SKM-1 treated with dmso at 0.1 percent for 144 hours (cell line): ENCODE results near the gene SLC8A1.
A peak's percentile ranks its signal among the peaks of the same experiment; 100 is the strongest.

Source experiments
- DNase-seq: peaks from one replicate; lab custom pipeline; 2025; ENCODE audit not compliant: unreplicated experiment; lab: John Stamatoyannopoulos, UW

SLC8A1 gene

DNA sequence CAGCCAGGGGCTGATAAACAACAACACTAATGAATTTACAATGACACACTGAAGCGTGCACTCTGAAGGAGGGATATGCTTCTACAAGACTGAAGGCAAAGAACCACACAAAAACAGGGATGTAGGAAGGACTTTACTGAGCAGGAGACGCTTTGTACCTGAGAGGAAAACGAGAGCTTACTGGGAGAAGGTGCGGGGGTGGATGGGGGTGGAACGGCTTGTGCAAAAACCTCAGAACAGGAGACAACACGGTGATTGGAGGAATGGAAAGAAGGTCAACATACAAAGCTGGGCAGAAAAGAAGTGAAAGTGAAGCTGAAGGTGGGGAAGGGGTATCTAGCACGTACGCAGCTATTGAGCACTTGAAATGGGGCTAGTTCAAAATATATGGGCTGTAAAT is 93.1 kb downstream of the SLC8A1 start:
- DNase-seq = no peak

DNA sequence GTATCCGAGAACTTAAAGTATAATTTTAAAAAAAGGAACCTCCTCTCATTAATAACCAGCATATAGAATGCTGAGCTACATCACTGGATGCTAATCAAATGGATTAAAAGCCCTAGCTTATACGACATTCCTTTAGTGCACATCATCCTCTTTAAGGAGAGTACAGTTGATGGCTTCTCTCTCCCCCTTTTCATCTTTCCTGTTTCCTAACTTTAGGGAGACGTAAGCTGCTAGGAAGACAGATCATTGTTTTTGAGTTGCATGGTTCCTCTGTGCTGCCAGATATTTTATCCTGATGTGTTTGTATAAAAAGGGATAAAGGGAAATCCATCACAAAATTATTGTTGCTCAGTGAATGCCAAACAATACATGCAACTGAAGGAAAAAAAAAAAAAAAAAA is 94.2 kb downstream of the SLC8A1 start:
- DNase-seq = no peak

DNA sequence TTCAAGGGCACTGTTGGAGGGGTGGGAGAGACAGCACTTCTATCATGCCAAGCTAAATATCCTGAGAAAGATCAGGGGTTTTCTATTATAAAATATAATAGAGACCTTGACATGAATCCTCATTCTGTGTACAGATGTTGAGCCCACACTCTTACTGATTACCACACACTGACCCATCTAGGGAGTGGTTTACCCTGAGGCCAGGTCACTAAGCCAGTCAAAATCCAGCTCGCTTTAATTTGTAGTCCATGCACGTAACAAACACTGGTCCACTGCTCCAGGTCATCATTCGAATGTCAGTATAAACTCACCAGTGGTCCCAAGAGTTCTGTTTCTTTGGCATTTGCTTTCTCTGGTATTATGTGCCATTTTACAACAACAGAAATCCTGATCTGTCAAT is 96.4 kb downstream of the SLC8A1 start:
- no peak for DNase-seq

DNA sequence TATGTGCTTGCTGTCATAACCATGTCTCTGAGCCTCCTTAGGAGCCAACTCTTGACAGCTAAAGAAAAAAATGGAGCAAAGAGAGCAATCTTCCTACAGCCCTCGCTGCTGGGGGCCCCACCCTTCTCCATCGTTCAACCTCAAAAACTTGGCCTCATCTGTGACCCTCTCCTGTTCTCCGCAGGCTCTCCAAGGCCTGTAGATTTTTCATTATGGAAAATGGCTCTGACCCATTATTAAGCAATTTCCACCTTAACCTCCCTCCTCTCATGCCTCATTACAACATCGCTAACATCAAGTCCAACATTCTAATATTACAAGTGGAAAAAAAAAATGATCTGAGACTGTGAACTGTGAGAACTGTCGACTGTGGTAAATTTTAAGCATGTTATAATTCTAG is 98.7 kb downstream of the SLC8A1 start:
- no peak for DNase-seq

DNA sequence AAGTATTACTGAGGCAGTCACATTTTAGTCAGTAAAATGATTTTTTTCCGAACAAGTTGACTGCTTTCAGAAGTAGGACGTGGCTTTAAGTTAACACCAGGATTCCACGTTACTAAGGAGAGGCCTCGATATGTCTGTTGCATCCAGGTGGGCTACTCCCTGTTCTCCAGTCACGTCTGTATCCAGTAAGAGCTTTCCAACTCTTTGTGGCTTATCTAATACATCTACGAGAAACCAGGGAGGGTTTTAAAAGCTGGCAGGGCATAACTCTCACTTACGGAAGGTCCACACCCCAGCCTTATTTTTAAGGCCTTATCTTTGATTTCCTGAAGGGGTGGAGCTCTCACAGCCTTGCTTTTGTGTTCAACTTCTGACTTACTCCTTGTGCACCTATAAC is 99.2 kb downstream of the SLC8A1 start:
- no peak for DNase-seq

DNA sequence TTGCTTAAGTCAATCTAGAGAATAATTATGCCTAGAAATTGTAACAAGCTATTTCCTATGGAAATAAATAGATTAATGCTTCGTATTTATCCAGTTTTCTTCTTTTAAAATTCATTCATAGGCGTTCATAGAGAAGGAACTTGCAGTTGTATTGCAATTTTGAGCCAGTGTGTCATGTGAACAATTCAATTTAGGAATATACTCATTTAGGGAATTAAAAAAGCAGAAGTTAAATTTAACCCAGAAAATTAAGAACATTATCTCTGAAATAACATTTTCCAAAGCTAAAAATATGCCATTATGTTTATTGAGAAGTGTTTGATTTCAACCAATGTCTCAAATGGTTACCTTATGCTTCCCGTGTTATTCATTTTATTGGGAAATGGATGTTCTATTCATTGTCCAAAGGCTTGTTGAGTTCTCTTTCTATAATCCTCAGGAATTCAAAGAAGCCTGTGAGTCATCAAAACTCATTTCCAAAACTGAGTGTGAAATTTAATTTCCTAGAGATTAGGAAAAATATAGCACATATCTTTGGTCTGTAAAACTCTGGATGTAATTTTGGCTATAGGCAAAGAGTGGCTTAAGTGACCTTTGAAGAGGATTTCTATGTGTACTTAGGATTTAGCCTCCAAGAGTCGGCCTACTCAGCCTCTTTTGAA is 99.7 kb downstream of the SLC8A1 start:
- DNase-seq = no peak

DNA sequence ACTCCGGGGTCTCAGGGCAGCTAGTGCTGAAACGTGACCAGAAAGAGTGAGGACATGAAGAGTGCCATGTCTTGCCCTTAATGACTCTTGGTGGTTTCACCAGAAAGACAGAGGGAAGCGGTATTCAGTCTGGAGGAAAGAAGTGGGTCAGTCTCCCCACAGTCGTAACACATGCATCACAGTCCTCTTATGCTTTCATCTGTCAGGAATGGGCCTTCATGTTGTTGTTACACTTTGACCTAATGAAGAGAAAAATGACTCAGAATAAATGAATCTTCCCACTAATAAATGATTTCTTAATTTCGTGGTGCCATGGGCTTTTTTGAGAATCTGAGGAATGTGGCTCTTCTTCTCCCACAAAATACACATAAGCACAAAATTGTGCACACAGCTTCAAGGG is 103.2 kb downstream of the SLC8A1 start:
- DNase-seq = no peak

DNA sequence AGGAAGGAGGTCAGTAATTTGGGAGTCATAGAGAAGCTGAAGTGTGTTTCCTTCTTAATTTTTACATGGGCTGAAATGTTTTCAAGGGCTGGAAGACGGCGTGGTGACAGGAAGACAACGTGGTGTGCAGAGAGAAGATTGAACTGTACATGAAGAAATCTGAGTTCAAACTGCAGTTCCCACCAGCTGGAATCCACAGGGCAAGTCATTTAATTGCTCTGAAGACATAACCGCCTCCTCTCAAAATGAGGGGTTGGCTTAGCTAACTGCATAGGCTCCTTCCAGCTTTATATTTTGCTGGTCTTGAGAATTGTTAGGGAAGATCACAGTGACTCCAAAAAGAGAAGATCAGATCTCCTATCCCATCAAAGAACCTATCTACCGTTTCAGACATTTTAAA is 103.9 kb downstream of the SLC8A1 start:
- no peak for DNase-seq

DNA sequence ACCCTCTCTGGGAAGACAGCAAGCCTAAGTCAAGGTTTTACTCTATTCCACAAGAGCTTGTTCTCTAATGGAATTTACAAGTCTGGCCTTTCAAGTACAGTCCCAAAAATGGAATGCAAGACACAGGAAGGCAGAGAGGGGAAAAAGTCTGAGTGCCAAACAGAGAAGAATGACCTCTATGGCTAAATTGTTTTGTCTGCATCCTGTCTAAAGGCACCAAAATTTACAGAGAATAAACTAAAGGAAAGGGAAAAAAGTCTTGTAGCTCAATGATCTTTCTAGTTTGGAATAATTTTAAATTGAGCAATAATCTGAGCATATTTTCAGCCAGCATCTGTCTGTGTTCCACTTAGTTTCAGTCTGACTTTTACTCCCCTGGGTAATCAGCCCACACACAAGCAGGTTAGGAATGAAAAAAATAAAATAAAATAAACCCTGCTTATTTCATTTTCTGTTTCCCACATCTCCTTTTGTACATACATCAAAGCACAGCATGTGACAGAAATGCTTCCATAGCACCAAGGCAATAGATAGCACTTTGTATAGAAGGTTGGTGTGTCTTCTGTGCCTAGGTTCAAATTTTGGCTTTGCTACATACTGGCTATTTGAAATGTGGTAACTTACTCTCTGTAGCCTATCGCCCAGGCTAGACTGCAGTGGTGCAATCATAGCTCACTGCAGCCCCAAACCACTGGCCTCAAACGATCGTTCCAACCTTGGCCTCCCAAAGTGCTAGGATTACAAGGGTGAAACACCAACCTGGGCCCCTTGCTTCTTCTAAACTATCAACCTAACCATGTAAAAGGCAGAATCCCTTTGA is 105.1 kb downstream of the SLC8A1 start:
- peak; percentile 38 for DNase-seq

DNA sequence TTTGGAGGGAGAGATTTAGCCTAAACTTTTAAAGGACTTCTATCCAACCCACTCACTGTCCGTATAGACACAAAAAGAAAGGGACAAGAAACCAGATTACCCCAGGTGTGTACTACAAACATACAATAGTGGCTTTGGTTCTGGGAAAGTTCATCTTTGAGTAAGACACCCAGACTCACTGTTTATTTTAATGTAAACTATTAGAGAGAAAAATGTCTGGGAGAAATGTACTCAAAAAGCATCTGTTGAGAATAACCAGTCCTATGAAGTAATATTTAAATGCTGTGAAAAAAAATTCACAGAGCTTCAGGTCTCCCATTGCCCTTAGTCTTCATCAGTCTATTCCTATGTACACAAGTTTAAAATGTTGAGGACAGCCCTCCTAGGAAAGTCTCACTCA is 107.5 kb downstream of the SLC8A1 start:
- no peak for DNase-seq

DNA sequence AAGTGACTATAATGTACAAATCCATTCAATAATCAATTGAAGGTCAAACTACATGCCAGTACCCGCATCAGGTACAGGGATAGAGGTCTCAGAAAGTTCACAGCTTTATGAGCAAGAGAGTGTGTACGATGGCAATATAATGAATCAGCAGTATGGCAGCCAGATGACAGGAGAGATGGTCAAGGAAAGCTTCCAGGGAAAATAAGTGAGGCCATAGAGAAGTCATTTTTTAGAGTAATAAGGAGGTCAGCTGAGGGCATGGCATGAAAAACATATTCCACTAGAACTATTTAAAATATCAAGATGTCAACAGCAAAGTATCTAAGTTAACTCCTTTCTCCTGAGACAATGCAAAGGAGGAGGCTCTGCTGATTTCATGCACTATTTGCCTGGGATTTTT is 108.0 kb downstream of the SLC8A1 start:
- DNase-seq = no peak

DNA sequence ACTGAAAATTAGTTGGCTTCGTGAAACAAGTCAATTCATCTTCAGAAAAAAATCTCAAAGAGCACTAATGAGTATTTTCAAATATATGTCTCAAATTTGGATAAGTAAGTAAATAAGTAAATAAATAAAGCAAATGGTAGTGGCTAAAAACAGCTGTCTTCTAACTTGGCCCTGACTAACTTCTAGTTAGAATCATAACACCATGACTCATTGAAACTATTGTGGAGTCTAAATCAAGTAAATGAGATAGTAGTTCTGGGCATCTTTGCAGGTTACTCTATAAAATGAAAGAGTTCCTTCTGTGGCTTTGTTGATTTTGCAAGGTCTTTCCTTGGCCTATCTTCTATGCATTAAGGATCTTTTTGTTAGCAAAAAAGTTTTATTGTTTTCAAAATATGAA is 110.7 kb downstream of the SLC8A1 start:
- no peak for DNase-seq

DNA sequence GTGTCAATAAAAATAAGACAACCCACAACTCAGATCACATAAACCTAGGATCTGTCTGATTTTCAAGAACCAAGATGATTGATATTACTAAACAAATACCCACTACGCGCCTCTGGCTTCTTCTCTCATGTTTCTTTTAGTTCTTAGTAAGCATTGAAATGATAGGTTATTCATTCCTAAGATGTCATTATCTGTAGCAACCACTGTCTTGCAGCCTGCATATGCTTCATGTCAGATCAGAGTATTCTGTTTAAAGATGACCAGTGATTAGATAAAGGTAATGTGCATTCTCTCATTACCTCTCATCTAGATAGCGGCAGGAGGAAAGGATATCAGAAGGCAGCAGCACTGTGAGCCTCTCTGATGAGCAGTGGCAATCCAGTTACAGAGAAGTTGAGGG is 112.9 kb downstream of the SLC8A1 start:
- DNase-seq = no peak

DNA sequence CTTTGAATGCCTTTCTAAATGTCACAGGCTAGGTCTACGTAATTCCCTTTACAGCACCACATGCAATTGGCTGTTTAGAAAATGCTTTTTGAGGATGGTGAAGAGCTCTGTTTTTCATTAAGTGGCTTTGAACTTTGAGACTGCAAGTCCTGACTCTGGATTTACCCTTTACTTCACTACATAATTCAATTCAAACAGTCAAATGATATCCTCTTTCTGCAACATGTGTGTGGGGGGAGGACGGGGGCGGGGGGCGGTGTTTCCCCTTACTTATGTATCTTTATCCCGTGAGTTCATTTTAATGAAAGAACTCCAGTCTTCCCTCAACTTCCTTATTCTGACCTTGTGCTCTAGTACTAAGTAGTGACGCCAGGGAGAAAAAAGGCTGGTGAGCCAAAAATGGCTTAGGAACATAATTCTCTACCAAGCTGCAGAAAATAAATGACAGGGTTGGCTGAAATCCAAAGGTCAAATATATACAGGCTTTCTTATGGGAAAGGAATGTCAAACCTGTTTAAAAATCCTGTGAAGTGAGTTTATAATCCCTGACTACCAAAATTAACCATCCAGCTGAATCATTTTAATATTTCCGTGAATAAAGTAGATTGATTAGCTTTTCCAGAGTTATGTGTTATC is 119.6 kb downstream of the SLC8A1 start:
- DNase-seq = no peak

DNA sequence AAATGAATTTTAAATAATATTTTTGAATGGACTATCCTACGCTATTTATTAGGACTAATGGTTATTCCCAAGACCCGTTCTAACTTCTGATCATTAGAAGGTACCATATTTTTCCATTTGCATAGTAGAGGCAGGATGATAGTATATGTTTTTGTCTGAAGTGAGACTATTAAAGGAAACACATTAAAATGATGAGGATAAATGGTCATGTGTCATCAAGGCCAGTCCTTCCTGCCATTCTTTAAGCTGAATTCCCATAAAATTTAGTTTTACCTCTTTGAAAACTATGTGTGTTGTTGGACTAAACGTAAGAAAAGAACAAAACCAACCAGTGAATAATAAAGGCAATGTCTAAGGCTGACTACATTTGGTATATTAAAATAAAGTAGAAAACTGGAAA is 121.8 kb downstream of the SLC8A1 start:
- no peak for DNase-seq

DNA sequence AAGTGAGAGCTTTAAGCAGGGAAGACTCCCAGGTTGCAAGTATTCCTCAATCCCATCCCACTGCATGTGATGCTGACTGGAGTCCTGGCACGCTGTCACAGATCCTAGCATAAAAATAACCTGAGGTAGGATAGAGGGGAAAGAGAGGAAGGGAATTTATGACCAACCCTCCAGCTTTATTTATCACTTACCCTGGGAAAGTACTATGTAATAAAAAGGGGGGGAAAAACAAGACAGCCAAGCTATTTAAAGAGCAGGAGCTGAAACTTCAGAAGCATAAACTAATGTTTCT is 122.2 kb downstream of the SLC8A1 start:
- no peak for DNase-seq

DNA sequence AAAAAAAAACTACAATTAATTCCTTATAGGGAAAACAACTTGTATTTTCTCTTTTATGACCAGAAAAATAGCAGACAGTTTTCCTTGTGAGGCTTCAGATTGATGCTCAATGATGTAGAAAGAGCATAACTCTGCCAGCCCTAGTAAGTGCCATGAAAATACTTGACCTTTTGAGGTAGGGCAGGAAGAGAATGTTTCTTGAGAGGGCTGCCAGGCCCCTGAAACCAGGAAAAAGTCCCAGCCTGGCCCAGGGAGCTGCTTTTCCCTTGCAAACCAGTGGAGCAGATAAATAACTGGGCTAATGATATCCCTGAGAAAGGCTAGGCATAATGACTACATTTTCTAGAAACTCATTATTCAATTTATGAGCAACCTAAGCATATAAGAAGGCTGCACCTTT is 126.8 kb downstream of the SLC8A1 start:
- no peak for DNase-seq

DNA sequence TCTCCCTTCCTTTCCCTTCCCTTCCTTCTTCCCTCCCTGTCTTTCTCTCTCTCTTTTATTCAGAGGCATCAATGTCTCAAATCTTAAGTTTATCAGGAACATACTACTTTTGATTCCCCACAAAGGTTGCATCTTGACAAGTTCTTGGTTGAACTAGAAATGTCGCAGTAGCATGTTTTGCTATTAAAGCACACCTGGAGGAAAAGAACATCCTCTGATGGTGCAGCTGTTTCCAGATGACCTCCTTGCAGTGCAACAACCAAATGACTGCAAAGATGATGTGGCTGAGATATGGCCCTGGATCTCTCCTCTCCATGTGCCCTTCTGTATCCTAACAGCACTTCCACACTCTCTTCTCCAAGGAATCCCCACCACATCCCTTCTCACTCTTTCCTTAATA is 127.2 kb downstream of the SLC8A1 start:
- DNase-seq = no peak

DNA sequence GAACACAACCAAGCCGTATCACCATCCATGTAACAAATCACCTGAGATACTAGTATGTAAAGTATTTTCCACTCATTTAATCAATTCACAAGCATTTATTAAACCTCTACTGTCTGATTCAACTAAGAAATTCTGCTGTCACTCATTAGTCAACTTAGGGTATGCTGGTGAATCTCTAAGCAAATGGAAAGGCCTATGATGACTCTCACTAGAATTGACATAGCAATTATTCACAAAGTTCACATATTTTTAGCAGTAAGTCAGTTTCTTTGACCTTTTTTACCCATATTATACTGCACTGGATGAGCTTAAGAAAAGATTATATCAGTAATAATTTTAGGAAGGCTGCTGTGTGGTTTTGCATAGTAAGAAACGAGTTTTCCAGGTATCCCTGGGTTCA is 130.1 kb downstream of the SLC8A1 start:
- no peak for DNase-seq

DNA sequence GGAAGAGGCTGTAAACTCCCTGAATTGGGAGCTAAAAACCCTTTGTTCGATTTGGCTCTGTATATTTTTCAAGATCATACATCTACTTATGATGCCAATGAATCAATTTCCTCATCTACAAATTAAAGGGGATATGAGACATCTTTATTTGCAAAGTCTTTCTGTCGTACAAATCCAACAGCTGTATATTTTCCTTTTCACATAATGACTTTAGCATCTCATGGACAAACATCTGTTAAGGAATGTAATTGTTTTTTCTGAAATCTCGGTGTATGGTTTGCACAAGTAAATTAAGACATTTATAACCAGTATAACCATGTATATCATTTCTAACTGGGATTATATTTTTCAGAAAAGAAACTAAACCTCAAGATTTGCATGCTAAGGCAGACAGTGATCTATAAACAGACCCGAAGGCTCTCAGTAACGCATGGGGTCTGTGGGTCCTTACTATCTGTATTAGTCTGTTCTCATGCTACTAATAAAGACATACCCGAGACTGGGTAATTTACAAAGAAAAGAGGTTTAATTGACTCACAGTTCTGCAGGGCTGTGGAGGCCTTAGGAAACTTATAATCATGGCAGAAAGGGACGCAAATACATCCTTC is 130.8 kb downstream of the SLC8A1 start:
- no peak for DNase-seq

DNA sequence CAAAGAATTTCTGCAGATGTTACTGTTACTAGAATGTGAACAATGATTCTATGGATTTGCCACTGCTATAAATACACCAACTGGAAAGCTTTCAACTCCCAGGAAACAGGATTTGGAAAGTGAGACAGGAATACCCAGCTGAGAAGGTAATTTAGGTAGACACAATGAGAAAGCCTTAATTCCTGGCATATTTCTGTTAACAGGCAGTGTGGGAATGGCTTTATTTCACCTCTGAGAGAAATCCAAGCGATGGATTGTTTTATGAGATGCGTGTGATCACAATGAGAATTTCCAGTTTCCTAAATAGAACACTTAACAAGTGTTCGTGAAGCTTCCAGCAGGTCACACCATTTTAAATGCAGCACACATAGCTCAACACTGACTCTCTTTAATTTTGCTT is 133.0 kb downstream of the SLC8A1 start:
- no peak for DNase-seq

DNA sequence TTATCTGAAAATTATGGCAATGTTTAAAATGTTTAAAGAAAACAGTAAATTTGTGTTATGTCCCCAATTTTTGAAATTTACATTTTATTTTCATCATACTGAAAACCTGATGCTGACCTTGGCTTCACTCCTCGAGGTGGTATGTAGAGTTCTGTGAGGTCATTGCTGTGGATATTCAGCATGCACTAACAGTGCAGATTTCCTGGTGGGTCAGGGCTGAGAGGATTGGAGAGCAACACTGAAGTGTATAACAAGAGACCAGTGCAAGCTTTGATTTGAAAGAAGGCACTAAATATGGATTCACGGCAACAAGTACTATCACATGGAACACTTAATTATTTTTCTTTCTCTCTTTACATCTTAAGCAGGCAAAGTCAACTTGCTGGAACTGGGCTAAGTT is 134.1 kb downstream of the SLC8A1 start:
- no peak for DNase-seq
